HG03469 (cell line): ENCODE measurements around the gene MSH4.

Experiments used
- ATAC-seq: cut with Tn5 transposase; IDR thresholded peaks from one replicate; pipeline ENCODE4 v1.9.1; 2021; ENCODE audit warnings: mild to moderate bottlenecking, moderate library complexity, moderate number of reproducible peaks; ENCODE audit not compliant: unreplicated experiment

The MSH4 gene

GRCh38 chr1:75922698-75923097, 126.0 kb downstream of the MSH4 start:
- no peak for ATAC-seq

- no peak for ATAC-seq
These were observed 135.6 kb downstream of the MSH4 start, which contains the start of gene ASB17 for GRCh38 chr1:75932304-75932703. TSS of gene ASB17 (minus strand) at chr1:75932404. CDS start at chr1:75932291, 113 bp downstream.

GRCh38 chr1:75937034-75937433, 140.4 kb downstream of the MSH4 start:
- ATAC-seq = peak; percentile 51

- peak; percentile 46 for ATAC-seq
These were observed 146.4 kb downstream of the MSH4 start for GRCh38 chr1:75943037-75943436.

- no peak for ATAC-seq
These were observed 153.5 kb downstream of the MSH4 start for GRCh38 chr1:75950176-75950575.

- ATAC-seq = no peak
These were observed 155.3 kb downstream of the MSH4 start for GRCh38 chr1:75952016-75952415.

- no peak for ATAC-seq
These were observed 156.8 kb downstream of the MSH4 start for GRCh38 chr1:75953461-75953860.

GRCh38 chr1:75954586-75954985, 157.9 kb downstream of the MSH4 start:
- no peak for ATAC-seq
